Measurements from ENCODE around the gene MRGPRX2. TPM values are rescaled to one million over a fixed set of nuclear protein-coding genes. Genes with fewer than 3 reads are reported as not detected.

Gene MRGPRX2
- total RNA-seq, 1 donor from 2014 or later: not detected

GRCh38 chr11:19050281-19050680, 10.2 kb downstream of the MRGPRX2 start:
- no peak for TF ChIP-seq CTCF (IDR thresholded peaks at IDR 0.05; ENCODE audit: unreplicated experiment)
- peaks cover 1% of the 10 kb centered on the region for H3K4me1 Mint-ChIP-seq (ENCODE audit: low read depth)
- no peaks in the 10 kb centered on the region for H3K27me3 Mint-ChIP-seq
- peaks cover 15% of the 10 kb centered on the region for H3K9me3 Mint-ChIP-seq (ENCODE audit: low read depth)
- H3K27ac Mint-ChIP-seq: no peak overlapping the region
- no peak for DNase-seq (ENCODE audit: low spot score, unreplicated experiment)
- H3K36me3 Mint-ChIP-seq (ENCODE audit: insufficient read depth): no peaks in the 10 kb centered on the region
- H3K4me3 Mint-ChIP-seq (ENCODE audit: low read depth): no peak overlapping the region

DNA sequence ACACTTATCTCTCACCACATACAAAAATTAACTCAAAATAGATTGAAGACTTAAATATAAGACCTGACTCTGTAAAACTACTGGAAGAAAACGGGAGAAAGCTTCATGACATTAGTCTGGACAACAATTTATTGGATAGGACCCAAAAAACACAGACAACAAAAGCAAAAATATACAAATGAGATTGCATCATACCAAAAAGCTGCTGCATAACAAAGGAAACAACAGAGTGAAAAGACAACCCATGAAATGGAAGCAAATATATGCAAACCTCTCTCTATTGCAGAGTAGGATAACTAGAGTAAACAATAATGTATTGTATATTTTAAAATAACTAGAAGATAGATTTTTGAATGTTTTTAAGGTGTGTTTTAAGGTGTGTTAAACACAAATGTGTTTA, 11.2 kb downstream of the MRGPRX2 start:
- Mint-ChIP-seq H3K27me3 (no peaks in the 10 kb centered on the region), H3K4me1 (ENCODE audit: low read depth) (peaks cover 1% of the 10 kb centered on the region), H3K4me3 (ENCODE audit: low read depth) (no peak overlapping the region)

DNA sequence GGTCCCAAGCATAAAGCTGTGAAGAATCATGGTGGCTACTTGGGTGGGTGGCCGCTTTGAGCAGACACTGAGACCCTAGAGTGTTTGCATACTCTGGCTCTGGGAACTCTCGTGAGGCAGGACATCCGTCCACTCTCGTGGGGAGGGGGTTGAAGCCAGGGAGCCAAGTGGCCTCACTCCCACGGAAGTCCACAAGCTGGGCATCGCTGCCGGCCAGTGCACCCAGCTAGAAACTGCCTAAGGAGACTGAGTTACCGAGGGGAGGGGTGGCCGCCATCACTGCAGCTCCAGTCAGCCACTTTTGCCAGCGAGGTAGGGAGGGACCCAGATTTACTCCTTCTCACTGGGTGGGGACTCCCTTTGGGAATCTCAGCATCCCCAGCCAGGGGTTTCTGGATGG, 20.5 kb downstream of the MRGPRX2 start:
- H3K27ac Mint-ChIP-seq: no peak overlapping the region
- no peaks in the 10 kb centered on the region for H3K36me3 Mint-ChIP-seq (ENCODE audit: insufficient read depth)
- peaks cover 9% of the 10 kb centered on the region for H3K9me3 Mint-ChIP-seq (ENCODE audit: low read depth)
- no peaks in the 10 kb centered on the region for H3K4me1 Mint-ChIP-seq (ENCODE audit: low read depth)
- DNase-seq (ENCODE audit: low spot score, unreplicated experiment): no peak
- no peak for TF ChIP-seq CTCF (IDR thresholded peaks at IDR 0.05; ENCODE audit: unreplicated experiment)
- H3K27me3 Mint-ChIP-seq: no peaks in the 10 kb centered on the region
- no peak overlapping the region for H3K4me3 Mint-ChIP-seq (ENCODE audit: low read depth)

More for the DNA sequence above, 11.2 kb downstream of the MRGPRX2 start:
- H3K27ac Mint-ChIP-seq: no peak overlapping the region
- no peaks in the 10 kb centered on the region for H3K36me3 Mint-ChIP-seq (ENCODE audit: insufficient read depth)
- peaks cover 15% of the 10 kb centered on the region for H3K9me3 Mint-ChIP-seq (ENCODE audit: low read depth)
- no peak for DNase-seq (ENCODE audit: low spot score, unreplicated experiment)
- no peak for TF ChIP-seq CTCF (IDR thresholded peaks at IDR 0.05; ENCODE audit: unreplicated experiment)

GRCh38 chr11:19039409-19039808, 21.1 kb downstream of the MRGPRX2 start:
- H3K4me3 Mint-ChIP-seq (ENCODE audit: low read depth): no peak overlapping the region
- no peaks in the 10 kb centered on the region for H3K27me3 Mint-ChIP-seq
- no peaks in the 10 kb centered on the region for H3K36me3 Mint-ChIP-seq (ENCODE audit: insufficient read depth)
- no peaks in the 10 kb centered on the region for H3K4me1 Mint-ChIP-seq (ENCODE audit: low read depth)
- peaks cover 9% of the 10 kb centered on the region for H3K9me3 Mint-ChIP-seq (ENCODE audit: low read depth)
- DNase-seq (ENCODE audit: low spot score, unreplicated experiment): no peak
- H3K27ac Mint-ChIP-seq: no peak overlapping the region
- no peak for TF ChIP-seq CTCF (IDR thresholded peaks at IDR 0.05; ENCODE audit: unreplicated experiment)

GRCh38 chr11:19032990-19033389, 27.5 kb downstream of the MRGPRX2 start:
- Mint-ChIP-seq H3K4me3 (ENCODE audit: low read depth) (no peak overlapping the region), H3K36me3 (ENCODE audit: insufficient read depth) (no peaks in the 10 kb centered on the region), H3K27ac (no peak overlapping the region), H3K4me1 (ENCODE audit: low read depth) (no peaks in the 10 kb centered on the region), H3K9me3 (ENCODE audit: low read depth) (no peaks in the 10 kb centered on the region), H3K27me3 (no peaks in the 10 kb centered on the region)
- no peak for DNase-seq (ENCODE audit: low spot score, unreplicated experiment)
- TF ChIP-seq CTCF (IDR thresholded peaks at IDR 0.05; ENCODE audit: unreplicated experiment): no peak

Data from progenitor cell of endocrine pancreas (in vitro differentiated cells).